Thyroid gland (tissue), 4 donors: ENCODE results near the gene NCKAP5. TPM values are rescaled to one million over a fixed set of nuclear protein-coding genes. Genes with fewer than 3 reads are reported as not detected.

Source experiments
- DNase-seq, 2 donors: peaks; one replicate each; pipeline ENCODE4 v3.0.0-alpha.2; 2019
- H3K27ac ChIP-seq, 3 donors: fragments of 200-600 bp; sonication (generic); 1 replicate in 2 of 3; 2 replicates in 1 of 3; pipeline ENCODE4 v1.5.1; 2016 to 2019; ENCODE audit warnings: mild to moderate bottlenecking in 1 of 3, moderate library complexity in 1 of 3
- H3K27me3 ChIP-seq: fragments of 200-600 bp; sonication (generic); one replicate; pipeline ENCODE4 v1.5.1; 2019
- H3K36me3 ChIP-seq, 2 donors: fragments of 200-600 bp; sonication (generic); one replicate each; pipeline ENCODE4 v1.5.1; 2016 to 2019
- H3K4me1 ChIP-seq, 2 donors: fragments of 200-600 bp; sonication (generic); one replicate each; pipeline ENCODE4 v1.5.1; 2017 to 2019
- H3K4me3 ChIP-seq, 3 donors: fragments of 200-600 bp; sonication (generic); replicated peaks in 1 of 3; 1 replicate in 2 of 3; 2 replicates in 1 of 3; pipeline ENCODE4 v1.5.1; 2016; ENCODE audit warnings: mild to moderate bottlenecking in 1 of 3
- H3K9me3 ChIP-seq: fragments of 200-600 bp; sonication (generic); one replicate; pipeline ENCODE4 v1.5.1; 2017
- CTCF ChIP-seq, 6 experiments: fragments of 200-600 bp in 3 of 6; fragments of 450-650 bp in 3 of 6; sonication (generic) in 3 of 6; IDR thresholded peaks; one replicate each; pipeline ENCODE4 v1.5.1; 2016 to 2019; ENCODE audit warnings: antibody characterized with exemption in 6 of 6, mild to moderate bottlenecking in 2 of 6, inconsistent platforms in 1 of 6, moderate library complexity in 1 of 6
- POLR2A ChIP-seq, 2 donors: fragments of 450-650 bp; IDR thresholded peaks; one replicate each; pipeline ENCODE4 v1.6.1; 2017; ENCODE audit warnings: antibody characterized with exemption in 2 of 2, mild to moderate bottlenecking in 2 of 2, moderate library complexity in 1 of 2
- WGBS, 2 donors: methylation state at CpG; one replicate each; pipeline ENCODE4 v1.1.5; 2017; 5-methylcytosine and 5-hydroxymethylcytosine counted together
- intact Hi-C: fragments of 100-400 bp; cut with DNase I; formaldehyde crosslinking; loops from one replicate; pipeline ENCODE4 v1.15.1; 2023
- total RNA-seq, 4 donors: library from RNA; depleted of rRNA; stranded (reverse); fragments of >200 nt; gene quantifications; one replicate each; pipeline ENCODE4 v1.2.3, GENCODE V29; 2016

NCKAP5 gene
- total RNA-seq, 4 donors from 2014 or later, result 0.45 to 1.2 (median 0.76) TPM

DNA sequence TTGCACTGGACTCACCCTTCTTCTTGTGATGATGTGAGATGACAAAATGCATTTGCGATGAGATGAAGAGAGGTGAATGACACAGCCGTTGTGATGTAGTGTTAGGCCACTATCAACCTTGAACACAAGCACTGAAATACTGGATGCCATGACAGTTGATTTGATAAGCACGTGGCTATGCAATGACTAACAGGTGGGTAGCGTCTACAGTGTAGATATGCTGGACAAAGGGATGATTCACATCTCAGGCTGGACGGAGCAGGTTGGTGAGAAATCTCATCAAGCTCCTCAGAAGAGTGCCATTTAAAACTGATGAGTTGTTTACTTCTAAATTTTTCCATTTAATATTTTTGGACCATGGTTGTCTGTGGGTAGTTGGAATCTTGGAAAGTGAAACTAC is 522.5 kb downstream of the NCKAP5 start:
- 90 to 92% methylated on average over 5 of the region's 5 CpGs for WGBS, 2 donors
- Histone ChIP-seq H3K4me1 (no peaks in the 10 kb centered on the region), H3K36me3 (no peaks in the 10 kb centered on the region), H3K4me3 (no peak overlapping the region), H3K27ac (no peak overlapping the region), H3K9me3 (no peaks in the 10 kb centered on the region), H3K27me3 (no peaks in the 10 kb centered on the region)
- intact Hi-C loops, result no loop called here
- DNase-seq, result no peak
- TF ChIP-seq POLR2A (IDR thresholded peaks at IDR 0.05) (no peak), CTCF (IDR thresholded peaks at IDR 0.05) (no peak)

DNA sequence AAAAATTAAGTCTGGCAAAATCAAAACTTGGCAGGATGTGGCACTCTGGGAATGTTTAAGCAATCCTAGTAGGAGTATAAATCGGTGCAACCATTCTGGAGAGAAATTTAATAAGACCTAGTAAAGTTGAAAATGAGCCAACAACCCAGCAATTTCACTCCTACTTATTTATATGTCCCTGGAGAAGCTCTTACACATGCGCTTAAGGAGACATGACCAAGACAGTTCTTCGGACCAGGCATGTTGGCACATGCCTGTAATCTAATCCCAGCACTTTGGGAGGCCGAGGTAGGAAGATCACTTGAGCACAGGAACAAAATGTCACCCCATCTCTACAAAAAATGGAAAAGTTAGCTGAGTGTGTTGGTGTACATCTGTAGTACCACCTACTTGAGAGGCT is 523.7 kb downstream of the NCKAP5 start:
- Histone ChIP-seq H3K27ac (no peak overlapping the region), H3K4me1 (no peaks in the 10 kb centered on the region), H3K4me3 (no peak overlapping the region), H3K9me3 (no peaks in the 10 kb centered on the region), H3K27me3 (no peaks in the 10 kb centered on the region), H3K36me3 (no peaks in the 10 kb centered on the region)
- 82% methylated on average over 4 of the region's 4 CpGs for WGBS, 2 donors
- no peak for TF ChIP-seq CTCF (IDR thresholded peaks at IDR 0.05)
- intact Hi-C loops, result no loop called here
- no peak for DNase-seq

- no peak for DNase-seq
- Histone ChIP-seq H3K4me1 (no peaks in the 10 kb centered on the region), H3K4me3 (no peak overlapping the region), H3K9me3 (no peaks in the 10 kb centered on the region), H3K27me3 (no peaks in the 10 kb centered on the region), H3K36me3 (no peaks in the 10 kb centered on the region), H3K27ac (no peak overlapping the region)
- intact Hi-C loops, result no loop called here
- 92% methylated on average over 4 of the region's 4 CpGs for WGBS, 2 donors
- TF ChIP-seq CTCF (IDR thresholded peaks at IDR 0.05) (no peak), POLR2A (IDR thresholded peaks at IDR 0.05) (no peak)
These were observed 528.1 kb downstream of the NCKAP5 start for GRCh38 chr2:133040170-133040569.

DNA sequence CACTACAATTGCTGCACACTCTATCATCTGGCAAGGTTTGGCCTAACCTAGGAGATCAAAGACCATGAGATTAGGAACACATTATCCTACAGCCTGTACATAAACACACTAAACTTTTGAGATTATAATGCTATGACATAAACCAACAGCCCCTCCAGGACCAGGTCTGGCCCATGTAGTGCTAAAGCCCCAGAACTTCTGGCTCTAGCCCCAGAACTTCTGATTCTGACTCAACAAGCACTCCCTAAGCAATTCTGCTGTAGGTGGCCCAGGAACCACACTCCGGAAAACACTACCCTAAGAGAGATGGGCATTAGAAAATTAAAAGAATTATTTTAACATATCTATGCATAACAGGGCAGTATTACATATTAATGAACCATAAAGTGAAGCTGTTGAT is 528.7 kb downstream of the NCKAP5 start:
- DNase-seq, result no peak
- no peak for TF ChIP-seq POLR2A (IDR thresholded peaks at IDR 0.05)
- no peak for TF ChIP-seq CTCF (IDR thresholded peaks at IDR 0.05)
- WGBS, 2 donors, result 89 to 91% methylated on average over 1 of the region's 1 CpG
- intact Hi-C loops, result no loop called here
- Histone ChIP-seq H3K27ac (no peak overlapping the region), H3K4me1 (no peaks in the 10 kb centered on the region), H3K36me3 (no peaks in the 10 kb centered on the region), H3K4me3 (no peak overlapping the region), H3K27me3 (no peaks in the 10 kb centered on the region), H3K9me3 (no peaks in the 10 kb centered on the region)

DNA sequence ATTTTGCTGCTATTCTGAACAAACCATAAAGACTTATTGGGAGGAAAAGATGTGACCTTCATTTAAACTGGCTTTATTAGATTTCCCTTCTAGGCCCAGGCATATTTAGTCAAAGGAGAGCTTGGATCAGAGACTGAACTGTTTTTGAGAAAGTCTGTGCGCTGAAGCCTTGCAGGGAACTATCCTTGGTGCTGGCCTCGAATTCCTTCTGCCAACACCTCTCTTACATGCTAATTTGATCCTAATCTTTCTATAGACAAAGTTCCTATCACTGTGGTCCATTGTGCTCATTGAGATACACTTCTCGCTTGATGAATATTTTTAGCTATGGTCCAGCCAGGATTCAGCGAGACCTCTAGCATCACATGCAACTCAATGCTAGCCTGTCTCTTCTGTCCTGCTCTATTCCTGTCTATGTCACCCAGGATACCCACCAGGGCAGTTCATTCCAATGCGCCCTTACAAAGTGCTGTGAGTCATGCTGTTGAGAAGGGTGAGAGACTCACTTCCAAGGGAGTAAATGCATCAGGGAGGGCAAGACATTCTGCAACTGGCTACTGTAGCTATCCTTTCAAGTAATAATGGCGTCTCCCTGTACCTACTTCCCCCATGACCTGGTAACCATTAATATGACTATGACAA is 541.6 kb downstream of the NCKAP5 start:
- Histone ChIP-seq H3K4me1 (no peaks in the 10 kb centered on the region), H3K36me3 (no peaks in the 10 kb centered on the region), H3K27ac (no peak overlapping the region), H3K4me3 (no peak overlapping the region), H3K27me3 (no peaks in the 10 kb centered on the region), H3K9me3 (no peaks in the 10 kb centered on the region)
- TF ChIP-seq POLR2A (IDR thresholded peaks at IDR 0.05) (no peak), CTCF (IDR thresholded peaks at IDR 0.05) (no peak)
- WGBS, 2 donors, result 57 to 58% methylated on average over 5 to 6 of the region's 6 CpGs
- no peak for DNase-seq
- intact Hi-C loops, result no loop called here
